ENCODE data around the gene ERCC6L2.

Gene ERCC6L2

DNA sequence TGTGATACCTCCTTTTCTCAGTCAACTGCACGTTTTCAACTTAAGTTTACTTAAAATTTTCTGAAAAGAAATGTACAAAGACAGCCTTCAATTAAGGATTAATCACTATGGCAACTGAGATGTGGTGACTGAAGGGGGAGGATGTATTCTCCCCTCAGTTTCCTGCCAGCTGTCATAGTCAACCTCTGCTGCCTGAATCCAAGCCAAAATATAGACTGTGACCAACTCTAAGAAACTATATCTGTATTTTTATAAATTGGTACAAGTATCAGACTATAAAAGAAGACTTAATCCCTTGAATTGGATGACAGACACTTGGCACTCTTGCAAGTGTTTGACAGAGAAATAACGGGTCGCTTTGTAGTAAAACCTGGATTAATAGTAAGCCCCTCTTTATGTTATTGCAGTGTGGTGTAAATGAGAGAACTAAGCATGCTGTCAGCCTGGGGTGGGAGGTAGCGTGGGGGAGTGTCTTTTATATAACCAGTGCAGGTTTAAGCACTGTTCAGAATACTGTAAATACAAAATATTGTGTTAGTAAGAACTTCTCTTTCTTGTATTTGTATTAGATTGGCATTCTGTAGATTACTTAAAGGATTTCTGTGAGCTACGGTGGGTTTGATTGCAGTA, 106.4 kb downstream of the ERCC6L2 start:
- DNase-seq (ENCODE audit: low read depth) = no peak
- TF ChIP-seq, protein P1, sequence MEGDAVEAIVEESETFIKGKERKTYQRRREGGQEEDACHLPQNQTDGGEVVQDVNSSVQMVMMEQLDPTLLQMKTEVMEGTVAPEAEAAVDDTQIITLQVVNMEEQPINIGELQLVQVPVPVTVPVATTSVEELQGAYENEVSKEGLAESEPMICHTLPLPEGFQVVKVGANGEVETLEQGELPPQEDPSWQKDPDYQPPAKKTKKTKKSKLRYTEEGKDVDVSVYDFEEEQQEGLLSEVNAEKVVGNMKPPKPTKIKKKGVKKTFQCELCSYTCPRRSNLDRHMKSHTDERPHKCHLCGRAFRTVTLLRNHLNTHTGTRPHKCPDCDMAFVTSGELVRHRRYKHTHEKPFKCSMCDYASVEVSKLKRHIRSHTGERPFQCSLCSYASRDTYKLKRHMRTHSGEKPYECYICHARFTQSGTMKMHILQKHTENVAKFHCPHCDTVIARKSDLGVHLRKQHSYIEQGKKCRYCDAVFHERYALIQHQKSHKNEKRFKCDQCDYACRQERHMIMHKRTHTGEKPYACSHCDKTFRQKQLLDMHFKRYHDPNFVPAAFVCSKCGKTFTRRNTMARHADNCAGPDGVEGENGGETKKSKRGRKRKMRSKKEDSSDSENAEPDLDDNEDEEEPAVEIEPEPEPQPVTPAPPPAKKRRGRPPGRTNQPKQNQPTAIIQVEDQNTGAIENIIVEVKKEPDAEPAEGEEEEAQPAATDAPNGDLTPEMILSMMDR (IDR thresholded peaks at IDR 0.05; ENCODE audit: low read length, missing control alignments) = no peak
- no peak overlapping the region for H3K4me3 ChIP-seq (replicated peaks; ENCODE audit: low read depth, low read length)

DNA sequence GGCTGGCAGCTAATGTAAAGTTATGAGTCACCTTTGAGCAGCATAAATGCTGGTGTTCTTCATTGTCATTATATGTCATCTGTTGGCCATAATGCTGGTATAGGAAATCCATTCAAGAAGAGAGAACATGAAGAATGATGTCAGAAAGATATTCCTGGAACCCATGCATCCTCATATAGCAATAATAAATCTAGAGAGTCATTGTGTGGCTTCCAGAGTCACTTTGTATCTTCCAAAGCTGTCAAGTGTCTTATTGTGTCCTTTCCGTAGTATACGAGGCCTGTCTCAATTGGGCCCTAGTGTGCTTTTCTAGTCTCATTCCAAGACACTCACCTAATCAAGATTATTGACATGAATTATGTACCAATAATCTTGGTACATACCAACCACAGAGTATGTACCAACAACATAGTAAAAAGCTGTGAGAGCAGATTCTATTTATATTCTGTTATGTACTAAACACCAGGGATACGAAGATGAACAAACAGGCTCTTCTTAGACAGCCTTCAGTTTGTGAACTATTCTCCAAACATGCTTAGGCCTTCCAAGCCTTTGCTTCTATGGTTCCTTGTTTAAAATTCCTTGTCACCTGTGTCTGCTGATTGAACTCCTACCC, 110.1 kb downstream of the ERCC6L2 start:
- H3K4me3 ChIP-seq (replicated peaks; ENCODE audit: low read depth, low read length) = no peak overlapping the region
- TF ChIP-seq, protein P1 (IDR thresholded peaks at IDR 0.05; ENCODE audit: low read length, missing control alignments) = no peak
- DNase-seq (ENCODE audit: low read depth) = no peak

DNA sequence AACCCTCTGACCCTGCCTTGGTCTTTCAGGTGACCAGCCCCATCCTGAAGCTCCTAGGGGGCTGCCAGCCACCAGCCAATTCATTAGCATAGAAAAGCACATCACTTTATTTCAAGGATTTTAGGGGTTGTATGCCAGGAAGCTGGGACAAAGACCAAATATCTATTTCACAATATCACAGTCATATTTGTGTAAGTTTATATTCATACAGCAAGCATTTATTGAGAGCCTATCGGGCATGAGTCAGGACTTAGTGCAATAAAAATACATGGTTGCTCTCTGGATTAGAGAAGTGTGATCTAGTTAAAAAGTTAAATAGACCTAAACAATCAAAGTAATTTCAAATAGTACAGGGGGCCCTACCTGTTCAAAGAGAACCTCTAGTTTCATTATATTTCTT, 113.8 kb downstream of the ERCC6L2 start:
- H3K4me3 ChIP-seq (replicated peaks; ENCODE audit: low read depth, low read length) = no peak overlapping the region
- peak; percentile 51 for DNase-seq (ENCODE audit: low read depth)
- TF ChIP-seq, protein P1 (IDR thresholded peaks at IDR 0.05; ENCODE audit: low read length, missing control alignments) = no peak

DNA sequence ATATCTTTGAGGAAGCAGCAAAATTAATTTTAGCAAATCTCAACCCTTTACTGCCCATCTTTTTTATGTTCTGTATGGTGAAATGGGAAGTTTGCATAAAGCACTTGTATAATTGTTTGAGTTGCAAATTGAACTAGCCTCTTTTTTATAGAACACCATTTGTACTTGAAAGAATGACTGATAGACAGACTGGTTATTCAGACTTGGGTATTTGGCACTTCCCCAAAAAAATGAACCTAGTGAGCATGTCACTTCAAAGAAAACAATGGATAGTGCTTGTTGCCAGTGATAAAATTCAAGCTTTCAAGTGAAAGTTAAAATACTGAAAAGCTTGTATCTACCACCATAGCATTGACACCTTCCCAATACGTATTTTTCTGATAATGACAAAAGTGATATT, 115.8 kb downstream of the ERCC6L2 start:
- H3K4me3 ChIP-seq (replicated peaks; ENCODE audit: low read depth, low read length) = no peak overlapping the region
- TF ChIP-seq, protein P1 (IDR thresholded peaks at IDR 0.05; ENCODE audit: low read length, missing control alignments) = no peak
- DNase-seq (ENCODE audit: low read depth) = peak; percentile 14

DNA sequence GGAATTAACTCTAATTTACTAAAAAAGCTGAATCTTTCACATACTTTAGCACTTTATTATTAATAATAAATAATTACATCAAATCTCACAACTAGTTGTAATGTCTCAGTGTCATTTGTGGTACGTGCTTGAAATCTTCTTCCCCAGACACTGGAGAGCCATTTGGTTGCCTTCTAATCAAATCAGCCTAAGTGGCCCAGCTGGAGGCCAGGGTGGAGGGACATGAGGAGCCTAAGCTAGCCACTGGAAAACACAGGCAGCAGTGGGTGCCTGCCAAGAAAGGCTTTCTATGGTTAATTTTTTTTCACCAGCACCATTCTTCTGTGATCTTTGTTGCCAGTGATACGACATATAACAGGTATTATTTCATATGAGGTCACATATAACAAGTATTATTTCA, 117.0 kb downstream of the ERCC6L2 start:
- no peak overlapping the region for H3K4me3 ChIP-seq (replicated peaks; ENCODE audit: low read depth, low read length)
- no peak for DNase-seq (ENCODE audit: low read depth)
- TF ChIP-seq, protein P1 (IDR thresholded peaks at IDR 0.05; ENCODE audit: low read length, missing control alignments) = no peak

DNA sequence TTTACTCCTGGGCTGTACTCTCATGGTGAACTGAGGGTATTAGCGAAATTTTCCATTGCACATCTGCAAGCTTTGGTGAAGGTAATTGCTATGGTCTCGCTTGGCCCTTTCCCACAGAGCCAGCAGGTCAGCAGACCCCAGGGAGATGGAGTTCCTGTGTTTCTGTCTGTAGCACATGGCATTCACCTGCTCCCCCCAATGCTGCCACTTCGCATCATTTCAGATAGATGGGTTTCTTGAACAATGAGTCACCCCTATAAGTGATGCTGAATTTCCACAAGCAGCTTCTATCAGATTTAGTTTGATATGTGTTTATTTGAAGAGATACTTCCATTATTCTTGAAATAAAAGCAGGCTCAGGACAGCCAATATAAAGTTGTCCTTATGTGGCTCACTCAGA, 117.8 kb downstream of the ERCC6L2 start:
- H3K4me3 ChIP-seq (replicated peaks; ENCODE audit: low read depth, low read length) = no peak overlapping the region
- TF ChIP-seq, protein P1 (IDR thresholded peaks at IDR 0.05; ENCODE audit: low read length, missing control alignments) = no peak
- no peak for DNase-seq (ENCODE audit: low read depth)

DNA sequence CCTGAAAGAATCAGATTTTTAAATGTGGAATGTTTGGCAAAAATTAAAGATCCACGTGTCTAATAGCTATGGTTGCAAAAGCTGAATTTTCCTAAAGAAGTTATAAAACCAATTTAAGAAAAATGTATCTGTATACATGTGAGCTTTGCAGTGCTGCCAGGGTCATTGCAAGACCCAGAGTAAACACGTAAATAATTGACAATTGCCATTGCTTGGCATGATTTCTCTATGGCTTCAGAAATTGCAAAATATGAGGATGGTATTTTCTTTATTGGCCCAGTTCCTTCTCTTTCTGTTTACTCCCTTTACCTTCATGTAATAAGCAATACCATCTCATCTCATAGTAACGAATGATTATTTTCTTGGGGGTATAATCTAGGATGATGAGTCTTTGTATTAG, 123.9 kb downstream of the ERCC6L2 start:
- TF ChIP-seq, protein P1 (IDR thresholded peaks at IDR 0.05; ENCODE audit: low read length, missing control alignments) = no peak
- DNase-seq (ENCODE audit: low read depth) = no peak
- no peak overlapping the region for H3K4me3 ChIP-seq (replicated peaks; ENCODE audit: low read depth, low read length)

Data from fibroblast of pulmonary artery (primary cell).